DND-41 (cell line): ENCODE data around the gene NME4.
"Not testable (repeated sequence)": the region's sequence is repeated elsewhere in the genome, so short reads cannot be mapped to it uniquely, and the experiment has no call there.

Source experiments
- ATAC-seq: fragments of 200-7000 bp; cut with Tn5 transposase; 3 replicates; pipeline ENCODE4 v1.9.1; 2021; ENCODE audit warnings: low read depth; ENCODE audit not compliant: insufficient read depth
- DNase-seq: peaks from one replicate; pipeline ENCODE4 v3.0.0-alpha.2; 2020
- H2AFZ ChIP-seq: 2 replicates; pipeline ENCODE4 v1.6.0; 2012; ENCODE audit warnings: low read depth, low read length
- H3K27ac ChIP-seq: 2 replicates; pipeline ENCODE4 v1.5.1; 2012; ENCODE audit warnings: low read length, inconsistent platforms
- H3K27me3 ChIP-seq: fragments of 200-600 bp; sonication (generic); 2 replicates; pipeline ENCODE4 v1.6.0; 2012; ENCODE audit warnings: low read length, mild to moderate bottlenecking, inconsistent platforms; ENCODE audit not compliant: insufficient read depth, poor library complexity
- H3K36me3 ChIP-seq: 2 replicates; pipeline ENCODE4 v1.5.1; 2012; ENCODE audit warnings: low read length, inconsistent platforms; ENCODE audit not compliant: insufficient read depth
- H3K4me1 ChIP-seq: 2 replicates; pipeline ENCODE4 v1.5.1; 2012; ENCODE audit warnings: mild to moderate bottlenecking, low read length; ENCODE audit not compliant: insufficient read depth
- H3K4me2 ChIP-seq: 2 replicates; pipeline ENCODE4 v1.6.0; 2012; ENCODE audit warnings: mild to moderate bottlenecking, moderate library complexity, low read length, inconsistent platforms; ENCODE audit not compliant: insufficient read depth
- H3K4me3 ChIP-seq, 2 experiments: fragments of 200-600 bp in 1 of 2; shearing (Covaris generic) in 1 of 2; 2 replicates each; pipeline ENCODE4 v1.5.1; 2012 to 2016; ENCODE audit warnings: inconsistent platforms in 2 of 2, low read length in 2 of 2, mild to moderate bottlenecking in 2 of 2, low read depth in 1 of 2, moderate library complexity in 1 of 2
- H3K79me2 ChIP-seq: 2 replicates; pipeline ENCODE4 v1.6.0; 2012; ENCODE audit warnings: low read length, inconsistent platforms; ENCODE audit not compliant: insufficient read depth
- H3K9ac ChIP-seq: 2 replicates; pipeline ENCODE4 v1.6.0; 2012; ENCODE audit warnings: low read depth, mild to moderate bottlenecking, inconsistent platforms, low read length, moderate library complexity
- H3K9me3 ChIP-seq: 2 replicates; pipeline ENCODE4 v1.5.1; 2012; ENCODE audit warnings: low read length, moderate library complexity, mild to moderate bottlenecking, inconsistent platforms; ENCODE audit not compliant: insufficient read depth, severe bottlenecking
- H4K20me1 ChIP-seq: 2 replicates; pipeline ENCODE4 v1.6.0; 2012; ENCODE audit warnings: low read length; ENCODE audit not compliant: insufficient read depth
- CTCF ChIP-seq: IDR thresholded peaks from 2 replicates; pipeline ENCODE4 v1.5.1; 2012; ENCODE audit warnings: borderline replicate concordance, low read length, moderate library complexity, mild to moderate bottlenecking; ENCODE audit not compliant: poor library complexity, severe bottlenecking; ENCODE audit errors: extremely low read depth
- EZH2 ChIP-seq: IDR thresholded peaks from 3 replicates; pipeline ENCODE4 v1.6.1; 2012; ENCODE audit warnings: borderline replicate concordance, low read depth, mild to moderate bottlenecking, moderate library complexity, low read length, inconsistent platforms; ENCODE audit not compliant: severe bottlenecking

The NME4 gene

GRCh38 chr16:397135-397661 lies at the start of gene NME4:
TSS of gene NME4 (plus strand) at chr16:397199. CDS start at chr16:397223, 24 bp downstream.
- ATAC-seq (peak; percentile 38), DNase-seq (peak; percentile 52)
- Histone ChIP-seq H3K9me3 (no peaks in the 10 kb centered on the region), H3K9ac (peak within 1 kb of the TSS; percentile 66), H2AFZ (peak within 1 kb of the TSS; percentile 78), H3K79me2 (peaks cover 50% of the 10 kb centered on the region), H3K36me3 (peaks cover 30% of the 10 kb centered on the region), H3K4me1 (peaks cover 55% of the 10 kb centered on the region), H4K20me1 (peaks cover 25% of the 10 kb centered on the region), H3K27ac (peak within 1 kb of the TSS; percentile 85), H3K27me3 (no peaks in the 10 kb centered on the region), H3K4me3 (peak within 1 kb of the TSS; percentile 47 to 64), H3K4me2 (peak within 1 kb of the TSS; percentile 73)
- TF ChIP-seq EZH2: no peak
- TF ChIP-seq CTCF: no peak

GRCh38 chr16:347203-347602 lies 49.8 kb upstream of the NME4 start:
- TF ChIP-seq EZH2 (no peak), CTCF (no peak)
- Histone ChIP-seq H3K4me1 (peaks cover 42% of the 10 kb centered on the region), H3K9ac (no peak overlapping the region), H3K4me3 (no peak overlapping the region), H3K79me2 (peaks cover 93% of the 10 kb centered on the region), H3K27me3 (no peaks in the 10 kb centered on the region), H3K36me3 (peaks cover 62% of the 10 kb centered on the region), H3K9me3 (no peaks in the 10 kb centered on the region), H3K27ac (no peak overlapping the region), H2AFZ (no peak overlapping the region), H3K4me2 (no peak overlapping the region), H4K20me1 (peaks cover 78% of the 10 kb centered on the region)
- no peak for DNase-seq
- ATAC-seq: no peak

GRCh38 chr16:348495-348894 lies 48.5 kb upstream of the NME4 start:
- ATAC-seq, H3K4me2 ChIP-seq, H3K27me3 ChIP-seq, H3K27ac ChIP-seq, H3K9ac ChIP-seq, H3K9me3 ChIP-seq, H3K4me3 ChIP-seq, DNase-seq, H2AFZ ChIP-seq: not testable (repeated sequence)
- Histone ChIP-seq H4K20me1 (peaks cover 68% of the 10 kb centered on the region), H3K79me2 (peaks cover 80% of the 10 kb centered on the region), H3K4me1 (peaks cover 32% of the 10 kb centered on the region), H3K36me3 (peaks cover 52% of the 10 kb centered on the region)

- TF ChIP-seq CTCF (no peak), EZH2 (no peak)
- H3K9ac ChIP-seq: no peak overlapping the region
Observed at GRCh38 chr16:349211-349610, 47.8 kb upstream of the NME4 start.

More at GRCh38 chr16:349211-349610, 47.8 kb upstream of the NME4 start:
- H2AFZ ChIP-seq: no peak overlapping the region
- H3K27me3 ChIP-seq: no peaks in the 10 kb centered on the region
- no peak for DNase-seq
- H3K36me3 ChIP-seq: peaks cover 49% of the 10 kb centered on the region
- H3K4me1 ChIP-seq: peaks cover 32% of the 10 kb centered on the region
- H3K4me2 ChIP-seq: peak overlapping the region; percentile 40; the same call in 1 of the 2 replicates
- H4K20me1 ChIP-seq: peaks cover 71% of the 10 kb centered on the region
- H3K9me3 ChIP-seq: no peaks in the 10 kb centered on the region
- H3K4me3 ChIP-seq: no peak overlapping the region
- no peak for ATAC-seq
- H3K79me2 ChIP-seq: peaks cover 73% of the 10 kb centered on the region
- no peak overlapping the region for H3K27ac ChIP-seq
